ENCODE data around the gene CKAP2L. TPM values are rescaled to one million over a fixed set of nuclear protein-coding genes. Genes with fewer than 3 reads are reported as not detected.
A peak's percentile ranks its signal among the peaks of the same experiment; 100 is the strongest.

The CKAP2L gene
- total RNA-seq, 1 donor: 10.4 TPM

DNA sequence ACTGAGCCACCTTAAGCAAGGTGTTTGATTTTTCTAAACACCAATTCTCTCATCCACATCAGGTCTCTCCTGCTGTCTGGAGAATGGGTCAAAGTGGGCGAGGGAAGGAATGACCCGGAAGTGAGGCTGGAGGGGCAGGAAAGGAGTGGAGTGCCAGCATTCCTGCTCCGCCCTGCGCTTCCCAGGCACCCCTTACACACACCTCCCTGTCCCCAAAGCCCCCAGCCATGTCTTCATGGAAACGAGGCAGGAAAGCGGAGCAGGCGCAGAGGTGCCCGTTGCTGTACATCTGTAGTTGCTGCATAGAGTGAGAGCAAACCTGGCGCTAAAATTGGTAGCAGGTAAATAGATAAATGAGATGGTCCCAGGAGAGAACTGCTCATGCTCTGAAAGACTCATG, 70.8 kb downstream of the CKAP2L start:
- TF ChIP-seq, protein P1, sequence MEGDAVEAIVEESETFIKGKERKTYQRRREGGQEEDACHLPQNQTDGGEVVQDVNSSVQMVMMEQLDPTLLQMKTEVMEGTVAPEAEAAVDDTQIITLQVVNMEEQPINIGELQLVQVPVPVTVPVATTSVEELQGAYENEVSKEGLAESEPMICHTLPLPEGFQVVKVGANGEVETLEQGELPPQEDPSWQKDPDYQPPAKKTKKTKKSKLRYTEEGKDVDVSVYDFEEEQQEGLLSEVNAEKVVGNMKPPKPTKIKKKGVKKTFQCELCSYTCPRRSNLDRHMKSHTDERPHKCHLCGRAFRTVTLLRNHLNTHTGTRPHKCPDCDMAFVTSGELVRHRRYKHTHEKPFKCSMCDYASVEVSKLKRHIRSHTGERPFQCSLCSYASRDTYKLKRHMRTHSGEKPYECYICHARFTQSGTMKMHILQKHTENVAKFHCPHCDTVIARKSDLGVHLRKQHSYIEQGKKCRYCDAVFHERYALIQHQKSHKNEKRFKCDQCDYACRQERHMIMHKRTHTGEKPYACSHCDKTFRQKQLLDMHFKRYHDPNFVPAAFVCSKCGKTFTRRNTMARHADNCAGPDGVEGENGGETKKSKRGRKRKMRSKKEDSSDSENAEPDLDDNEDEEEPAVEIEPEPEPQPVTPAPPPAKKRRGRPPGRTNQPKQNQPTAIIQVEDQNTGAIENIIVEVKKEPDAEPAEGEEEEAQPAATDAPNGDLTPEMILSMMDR (IDR thresholded peaks at IDR 0.05; ENCODE audit: insufficient read depth, low read depth, low read length): no peak
- H3K4me3 ChIP-seq (ENCODE audit: low read depth, low read length): no peak overlapping the region
- DNase-seq (ENCODE audit: low read depth): no peak

DNA sequence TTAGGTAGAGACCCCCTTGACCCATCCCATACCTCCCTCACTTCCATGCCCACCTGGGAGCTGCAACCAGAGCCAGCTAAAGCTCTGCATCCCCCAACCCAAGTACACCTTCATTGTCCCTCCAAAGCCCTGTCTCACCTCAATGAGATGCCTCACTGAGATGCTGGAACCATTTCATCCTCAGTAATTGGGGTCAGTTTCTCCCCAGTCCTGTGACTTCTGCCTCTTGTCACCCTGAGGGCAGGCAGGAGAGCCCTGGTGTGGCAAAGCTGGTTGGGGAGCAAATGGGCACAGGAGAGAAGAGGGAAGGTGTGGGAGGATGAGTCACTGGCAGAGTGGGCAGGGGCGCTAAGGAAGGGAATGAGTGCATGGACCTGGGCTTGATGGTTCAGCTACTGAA, 71.5 kb downstream of the CKAP2L start:
- DNase-seq (ENCODE audit: low read depth): no peak
- TF ChIP-seq, protein P1 (IDR thresholded peaks at IDR 0.05; ENCODE audit: insufficient read depth, low read depth, low read length): no peak
- no peak overlapping the region for H3K4me3 ChIP-seq (ENCODE audit: low read depth, low read length)

DNA sequence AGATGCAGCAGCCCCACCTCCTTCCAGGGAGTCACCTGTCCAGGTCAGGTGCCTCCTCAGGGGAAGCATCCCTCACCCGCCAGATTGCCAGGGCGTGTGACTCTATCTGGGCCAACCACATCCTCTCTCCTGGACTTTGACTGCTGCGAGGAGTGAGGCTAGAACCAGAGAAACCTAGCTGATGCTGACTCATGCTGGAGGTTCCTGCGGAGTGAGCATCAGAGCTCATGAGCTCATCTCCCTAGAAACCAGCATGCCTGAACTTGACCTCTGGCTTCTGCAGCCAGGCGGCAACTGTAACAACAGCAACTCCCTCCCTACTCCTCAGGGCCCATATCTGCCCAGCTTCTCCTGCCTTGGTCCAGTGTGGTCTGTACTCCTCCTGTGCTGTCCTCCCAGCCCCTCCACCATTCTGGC, 71.9 kb downstream of the CKAP2L start:
- peak; percentile 97 for DNase-seq (ENCODE audit: low read depth)
- TF ChIP-seq, protein P1 (IDR thresholded peaks at IDR 0.05; ENCODE audit: insufficient read depth, low read depth, low read length): no peak
- no peak overlapping the region for H3K4me3 ChIP-seq (ENCODE audit: low read depth, low read length)

DNA sequence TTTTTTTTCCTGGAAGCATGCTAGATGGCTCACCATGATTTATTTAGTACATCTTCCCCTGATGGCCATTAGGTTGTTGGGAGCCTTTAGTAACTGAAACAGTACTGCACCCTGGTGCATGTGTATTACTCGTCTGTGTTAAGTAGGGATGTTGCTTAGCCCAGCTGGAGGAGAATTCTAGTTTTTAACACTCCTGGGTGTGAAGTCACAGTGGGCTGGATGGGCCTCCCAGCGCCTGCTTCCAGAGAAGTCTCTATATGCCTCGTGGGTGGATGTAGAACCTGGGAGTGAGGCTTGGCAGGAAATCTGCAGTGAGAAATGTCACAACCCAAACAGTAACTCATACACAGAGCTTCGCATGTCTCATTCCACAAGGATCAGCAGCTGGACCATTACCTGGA, 72.5 kb downstream of the CKAP2L start:
- TF ChIP-seq, protein P1 (IDR thresholded peaks at IDR 0.05; ENCODE audit: insufficient read depth, low read depth, low read length): no peak
- peak; percentile 33 for DNase-seq (ENCODE audit: low read depth)
- no peak overlapping the region for H3K4me3 ChIP-seq (ENCODE audit: low read depth, low read length)

DNA sequence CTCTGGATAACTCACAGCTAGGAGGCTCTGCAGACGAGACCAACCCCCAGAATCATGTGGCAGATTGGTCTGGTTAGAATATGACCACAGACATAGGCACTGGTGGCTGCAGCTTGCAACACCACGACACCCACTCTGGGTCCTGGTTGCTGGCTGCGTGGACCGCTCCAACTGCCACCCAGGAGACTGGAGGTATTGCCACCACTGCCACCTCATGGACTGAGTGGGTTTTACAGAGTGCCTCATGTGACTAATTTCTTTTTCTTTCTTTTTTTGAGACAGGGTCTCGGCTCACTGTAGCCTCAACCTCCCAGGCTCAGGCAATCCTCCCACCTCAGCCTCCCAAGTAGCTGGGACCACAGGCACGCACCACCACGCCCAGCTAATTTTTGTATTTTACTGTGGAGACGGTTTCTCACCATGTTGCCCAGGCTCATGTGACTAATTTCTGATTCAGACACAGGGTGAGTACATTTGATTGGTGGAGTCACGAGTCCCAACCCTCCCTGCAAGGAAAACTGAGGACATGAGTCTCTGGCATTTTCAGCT, 73.5 kb downstream of the CKAP2L start:
- TF ChIP-seq, protein P1 (IDR thresholded peaks at IDR 0.05; ENCODE audit: insufficient read depth, low read depth, low read length): peak; percentile 73
- no peak overlapping the region for H3K4me3 ChIP-seq (ENCODE audit: low read depth, low read length)

DNA sequence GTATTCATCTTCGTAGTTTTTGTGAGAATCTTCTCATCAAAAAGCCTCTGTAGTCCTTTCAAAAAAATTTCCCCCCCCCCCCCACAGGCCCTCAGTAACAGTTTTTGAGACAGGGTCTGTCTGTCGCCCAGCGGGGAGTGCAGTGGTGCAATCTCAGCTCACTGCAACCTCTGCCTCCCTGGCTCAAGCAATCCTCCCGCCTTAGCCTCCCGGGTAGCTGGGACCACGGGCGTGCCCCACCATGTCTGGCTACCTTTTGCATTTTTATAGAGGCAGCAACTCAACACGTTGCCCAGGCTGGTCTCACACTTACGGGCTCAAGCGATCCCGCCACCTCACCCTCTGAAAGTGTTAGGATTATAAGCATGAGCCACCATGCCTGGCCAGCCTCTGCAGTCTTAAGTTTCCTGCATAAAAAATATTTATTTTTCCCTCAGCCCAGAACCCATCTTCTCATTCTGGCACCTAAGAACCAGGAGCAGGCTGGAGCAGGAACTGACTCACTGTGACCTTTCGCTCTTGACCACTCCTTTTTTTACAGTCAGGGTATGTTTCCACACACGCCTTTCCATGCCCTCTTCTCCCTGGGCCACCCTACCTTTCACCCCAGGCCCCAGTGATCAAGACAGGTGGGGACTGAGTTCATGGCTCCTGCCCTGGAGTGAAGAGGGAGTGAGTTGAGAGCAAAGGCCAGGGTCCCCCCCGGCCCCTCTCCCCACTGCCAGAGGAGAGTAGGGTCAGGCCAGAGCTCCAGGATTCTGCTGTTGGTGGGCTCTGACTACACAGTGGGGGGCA, 76.1 kb downstream of the CKAP2L start:
- TF ChIP-seq, protein P1 (IDR thresholded peaks at IDR 0.05; ENCODE audit: insufficient read depth, low read depth, low read length): no peak
- peak; percentile 40 for DNase-seq (ENCODE audit: low read depth)

More for the DNA sequence above, 73.5 kb downstream of the CKAP2L start:
- peak; percentile 66 for DNase-seq (ENCODE audit: low read depth)

More for the DNA sequence above, 76.1 kb downstream of the CKAP2L start:
- no peak overlapping the region for H3K4me3 ChIP-seq (ENCODE audit: low read depth, low read length)

All from fibroblast of villous mesenchyme (primary cell).